SU-DHL-6 (cell line): ENCODE data around the gene HMX2.

Experiments used
- CTCF ChIP-seq: fragments of 200-600 bp; sonication (generic); IDR thresholded peaks from one replicate; pipeline ENCODE4 v1.5.1; 2017; ENCODE audit warnings: antibody characterized with exemption, mild to moderate bottlenecking, low read length, moderate library complexity; ENCODE audit not compliant: insufficient read depth, poor library complexity, severe bottlenecking
- EZH2phosphoT487 ChIP-seq: fragments of 200-600 bp; sonication (generic), shearing (Covaris generic); conservative IDR thresholded peaks from 2 replicates; pipeline ENCODE4 v1.6.1; 2018; ENCODE audit warnings: mild to moderate bottlenecking, antibody characterized with exemption, low read length, moderate library complexity, mixed read lengths

- no peak for TF ChIP-seq CTCF
- no peak for TF ChIP-seq EZH2phosphoT487
These were observed 12.4 kb upstream of the HMX2 start, which contains the start of gene HMX3 for GRCh38 chr10:123135415-123136141.
